K562 (cell line): ENCODE results near the gene DPF1. TPM values are rescaled to one million over a fixed set of nuclear protein-coding genes. Genes with fewer than 3 reads are reported as not detected.

ENCODE experiments used
- BCOR ChIP-seq: fragments of 450-650 bp; IDR thresholded peaks from 2 replicates; pipeline ENCODE4 v1.6.1; 2016
- CHD2 ChIP-seq: IDR thresholded peaks from 2 replicates; pipeline ENCODE4 v1.6.1; 2011; ENCODE audit warnings: low read depth, low read length
- POLR2G ChIP-seq: fragments of 200-400 bp; formaldehyde crosslinking; IDR thresholded peaks from 2 replicates; pipeline ENCODE4 v1.6.1; 2017; ENCODE audit warnings: low read depth, mild to moderate bottlenecking, antibody characterized with exemption, low read length, moderate library complexity
- PTTG1 ChIP-seq: fragments of 450-650 bp; IDR thresholded peaks from 2 replicates; pipeline ENCODE4 v1.6.1; 2016; ENCODE audit warnings: low read depth, mild to moderate bottlenecking, missing genetic modification characterization, missing compliant biosample characterization
- PURB ChIP-seq: sonication (generic); formaldehyde crosslinking; IDR thresholded peaks from 2 replicates; pipeline ENCODE4 v1.9.0; 2021; ENCODE audit warnings: low read depth, mild to moderate bottlenecking, missing genetic modification reagents
- SMARCB1 ChIP-seq: IDR thresholded peaks from 2 replicates; pipeline ENCODE4 v1.6.1; 2011; ENCODE audit warnings: improper control_type of control experiment, low read depth; ENCODE audit not compliant: insufficient read length
- ZBTB11 ChIP-seq, 3 experiments: fragments of 200-800 bp in 1 of 3; fragments of 250-450 bp in 1 of 3; fragments of 450-650 bp in 1 of 3; sonication (Bioruptor Pico) in 1 of 3; sonication (Bioruptor generic) in 1 of 3; formaldehyde crosslinking in 1 of 3; IDR thresholded peaks; 2 replicates each; pipeline versions ENCODE4 v1.6.1 to v1.8.0; 2016 to 2022; ENCODE audit warnings: mild to moderate bottlenecking in 2 of 3, missing genetic modification characterization in 2 of 3, missing compliant biosample characterization in 1 of 3, moderate library complexity in 1 of 3
- ZBTB40 ChIP-seq, 2 experiments: fragments of 450-650 bp in 1 of 2; sonication (generic) in 1 of 2; formaldehyde crosslinking in 1 of 2; IDR thresholded peaks; 2 replicates each; pipeline versions ENCODE4 v1.7.1 to v1.9.0; 2016 to 2022; ENCODE audit warnings: inconsistent platforms in 1 of 2, mild to moderate bottlenecking in 1 of 2, missing genetic modification reagents in 1 of 2
- ZNF639 ChIP-seq, 2 experiments: fragments of 200-800 bp in 1 of 2; sonication (Bioruptor generic) in 1 of 2; sonication (generic) in 1 of 2; formaldehyde crosslinking in 1 of 2; IDR thresholded peaks in 1 of 2; conservative IDR thresholded peaks in 1 of 2; 2 replicates each; pipeline versions ENCODE4 v1.5.0 to v1.6.1; 2016 to 2020; ENCODE audit warnings: missing compliant biosample characterization in 1 of 2, missing genetic modification characterization in 1 of 2, missing genetic modification reagents in 1 of 2
- polyA plus RNA-seq, 8 experiments: library from polyadenylated mRNA; depleted of rRNA in 4 of 8; stranded (reverse) in 5 of 8; unstranded in 3 of 8; fragments of >200 nt; fragmentation: Nextera tagmentation in 2 of 8; fragmentation: Illumina TruSeq in 1 of 8; extraction: Ambion mirVana in 2 of 8; extraction: Trizol in 1 of 8; gene quantifications; 2 replicates each; pipeline versions ENCODE4 v1.2.1 to v1.2.3, GENCODE V29; 2011 to 2014; ENCODE audit warnings: inconsistent platforms in 1 of 8, missing spikeins in 1 of 8
- total RNA-seq, 7 experiments: library from RNA; depleted of rRNA in 6 of 7; stranded (reverse); fragments of >200 nt in 6 of 7; fragmentation: Illumina TruSeq in 2 of 7; extraction: Trizol in 2 of 7; gene quantifications; 2 replicates each; pipeline versions ENCODE4 v1.2.1 to v1.2.3, GENCODE V29; 2011 to 2021; ENCODE audit warnings: low replicate concordance in 1 of 7

DPF1 gene
- total and polyA plus RNA-seq, 9 of the 15 experiments (the other 6 are each of a cell fraction or from before 2014, with no cell fraction given) = 0.10 to 5.7 (median 3.1) TPM

GRCh38 chr19:38224014-38224862, at the start of gene DPF1 (continued):
- TF ChIP-seq ZBTB40 (IDR thresholded peaks at IDR 0.05) = 0 out of 2 replicates have a peak, but pooled peaks have one; percentile 21
- no peak for TF ChIP-seq ZBTB40 (CRISPR knock-in tag; IDR thresholded peaks at IDR 0.05)
- no peak for TF ChIP-seq SMARCB1
- 0 out of 2 replicates have a peak, but pooled peaks have one; percentile 38 for TF ChIP-seq BCOR
- TF ChIP-seq POLR2G = peak; percentile 85
- TF ChIP-seq PURB (CRISPR knock-in tag) = no peak
- TF ChIP-seq PTTG1 (tag) = no peak
- TF ChIP-seq ZNF639 (CRISPR knock-in tag; conservative IDR thresholded peaks at IDR 0.05 in 1 of 2, IDR thresholded peaks at IDR 0.05 in 1 of 2) = 0 out of 4 replicates have a peak, but pooled peaks of 1 of the 2 experiments have one; percentile 35
- peak; percentile 77; the same call in 1 of the 2 replicates for TF ChIP-seq CHD2
- peak in 1 of 3 experiments; percentile 46; a peak in 1 of 6 replicates for TF ChIP-seq ZBTB11 (CRISPR knock-in tag; IDR thresholded peaks at IDR 0.05)
